ENCODE data around the gene TRIP13.
"Not testable (repeated sequence)": the region's sequence is repeated elsewhere in the genome, so short reads cannot be mapped to it uniquely, and the experiment has no call there.

The TRIP13 gene

DNA sequence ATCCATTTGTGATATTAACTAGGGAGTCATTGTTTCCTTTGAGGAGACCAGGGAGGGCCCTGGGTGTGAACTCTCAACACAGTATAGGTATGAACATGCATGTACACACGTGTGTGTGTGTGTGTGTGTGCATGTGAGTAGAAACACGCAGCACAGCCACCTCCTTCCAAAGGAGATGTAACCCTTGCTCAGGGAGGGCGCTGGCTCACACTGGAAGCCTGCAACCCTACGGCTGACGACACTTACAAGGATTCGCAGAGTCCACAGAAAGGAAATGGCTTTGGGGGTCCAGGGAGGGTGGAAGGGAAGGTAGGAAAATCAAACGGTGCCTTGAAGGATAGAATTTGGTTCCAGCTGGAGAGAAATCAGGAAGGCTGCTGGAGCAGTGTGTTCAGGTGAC lies 21.9 kb downstream of the TRIP13 start:
- no peak overlapping the region for H3K4me3 ChIP-seq (ENCODE audit: low read length)
- no peak overlapping the region for H2AFZ ChIP-seq (ENCODE audit: low read depth, low read length)
- peaks cover 5% of the 10 kb centered on the region for H3K4me1 ChIP-seq (ENCODE audit: insufficient read depth, low read length)
- H3K9me3 ChIP-seq (ENCODE audit: low read length) = no peaks in the 10 kb centered on the region
- no peaks in the 10 kb centered on the region for H3K27me3 ChIP-seq (ENCODE audit: insufficient read depth, low read length)
- peaks cover 38% of the 10 kb centered on the region for H3K36me3 ChIP-seq (ENCODE audit: insufficient read depth, low read length)

DNA sequence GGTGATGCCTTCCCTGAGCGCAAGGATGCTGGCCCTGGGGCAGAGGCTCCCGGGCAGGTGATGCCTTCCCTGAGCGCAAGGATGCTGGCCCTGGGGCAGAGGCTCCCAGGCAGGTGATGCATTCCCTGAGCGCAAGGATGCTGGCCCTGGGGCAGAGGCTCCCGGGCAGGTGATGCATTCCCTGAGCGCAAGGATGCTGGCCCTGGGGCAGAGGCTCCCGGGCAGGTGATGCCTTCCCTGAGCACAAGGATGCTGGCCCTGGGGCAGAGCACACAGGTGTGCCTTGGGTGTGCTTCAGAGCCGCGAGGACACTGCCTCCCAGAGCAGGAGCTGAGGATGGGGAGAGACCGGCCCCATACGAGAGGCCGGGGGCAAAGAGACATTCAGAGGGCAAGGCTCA lies 22.7 kb downstream of the TRIP13 start:
- not testable (repeated sequence) for H3K27me3 ChIP-seq (ENCODE audit: insufficient read depth, low read length); H3K9me3 ChIP-seq (ENCODE audit: low read length); H3K4me3 ChIP-seq (ENCODE audit: low read length); H3K4me1 ChIP-seq (ENCODE audit: insufficient read depth, low read length); H2AFZ ChIP-seq (ENCODE audit: low read depth, low read length)
- peaks cover 34% of the 10 kb centered on the region for H3K36me3 ChIP-seq (ENCODE audit: insufficient read depth, low read length)

DNA sequence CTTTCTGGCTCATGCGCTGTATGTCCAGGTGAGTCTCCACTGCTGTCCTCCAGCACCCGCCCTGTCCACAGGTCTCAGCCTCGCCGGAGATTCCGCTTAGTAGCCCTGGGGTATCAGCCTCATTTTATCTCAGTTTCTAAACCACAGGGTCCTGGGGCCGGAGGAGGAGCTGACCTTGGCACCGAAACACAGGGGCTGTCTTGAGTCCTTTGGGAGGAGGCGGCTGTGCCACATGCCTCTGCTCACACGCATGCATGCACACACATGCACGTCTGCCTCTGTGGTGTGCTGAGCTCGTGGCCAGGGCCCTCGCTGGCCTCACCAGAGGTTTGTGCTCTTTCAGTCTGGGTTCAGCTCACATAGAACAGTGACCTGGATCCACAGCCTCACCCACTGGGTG lies 23.3 kb downstream of the TRIP13 start:
- H2AFZ ChIP-seq (ENCODE audit: low read depth, low read length) = no peak overlapping the region
- H3K4me1 ChIP-seq (ENCODE audit: insufficient read depth, low read length) = peaks cover 5% of the 10 kb centered on the region
- no peak overlapping the region for H3K4me3 ChIP-seq (ENCODE audit: low read length)
- H3K9me3 ChIP-seq (ENCODE audit: low read length) = no peaks in the 10 kb centered on the region
- H3K36me3 ChIP-seq (ENCODE audit: insufficient read depth, low read length) = peaks cover 34% of the 10 kb centered on the region
- H3K27me3 ChIP-seq (ENCODE audit: insufficient read depth, low read length) = no peaks in the 10 kb centered on the region

DNA sequence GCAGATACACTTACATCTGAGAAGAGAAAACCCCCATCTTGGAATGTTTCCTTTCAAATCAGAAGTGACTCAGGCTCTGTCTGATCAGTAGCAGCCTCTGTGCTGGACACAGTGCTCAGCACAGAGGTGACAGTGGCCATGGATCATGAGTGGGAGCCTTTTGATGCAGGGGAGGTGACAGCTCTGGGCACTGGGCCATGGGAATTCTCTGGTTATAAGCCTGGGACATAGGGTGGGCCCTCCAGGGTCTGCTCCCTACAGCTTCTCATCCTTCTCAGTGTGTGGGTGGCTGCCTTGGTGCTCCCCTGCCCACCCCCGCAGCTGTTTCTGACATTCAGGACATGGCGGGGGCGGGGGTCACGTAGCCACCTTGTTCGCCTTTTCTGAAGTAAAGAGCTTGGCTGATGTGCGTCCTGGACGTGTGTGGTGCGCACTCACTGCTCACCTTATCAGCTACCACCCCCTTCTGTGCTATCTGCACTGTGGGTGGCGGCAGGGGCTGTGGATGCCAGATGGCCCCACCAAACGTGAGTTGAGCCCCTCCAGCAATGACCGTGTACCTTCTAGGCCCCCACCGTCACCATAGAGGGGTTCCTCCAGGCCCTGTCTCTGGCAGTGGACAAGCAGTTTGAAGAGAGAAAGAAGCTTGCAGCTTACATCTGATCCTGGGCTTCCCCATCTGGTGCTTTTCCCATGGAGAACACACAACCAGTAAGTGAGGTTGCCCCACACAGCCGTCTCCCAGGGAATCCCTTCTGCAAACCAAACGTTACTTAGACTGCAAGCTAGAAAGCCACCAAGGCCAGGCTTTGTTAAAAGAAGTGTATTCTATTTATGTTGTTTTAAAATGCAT lies 24.0 kb downstream of the TRIP13 start:
- H3K4me1 ChIP-seq (ENCODE audit: insufficient read depth, low read length) = peaks cover 5% of the 10 kb centered on the region
- peaks cover 34% of the 10 kb centered on the region for H3K36me3 ChIP-seq (ENCODE audit: insufficient read depth, low read length)
- no peak overlapping the region for H2AFZ ChIP-seq (ENCODE audit: low read depth, low read length)
- H3K9me3 ChIP-seq (ENCODE audit: low read length) = no peaks in the 10 kb centered on the region
- H3K4me3 ChIP-seq (ENCODE audit: low read length) = no peak overlapping the region
- no peaks in the 10 kb centered on the region for H3K27me3 ChIP-seq (ENCODE audit: insufficient read depth, low read length)

DNA sequence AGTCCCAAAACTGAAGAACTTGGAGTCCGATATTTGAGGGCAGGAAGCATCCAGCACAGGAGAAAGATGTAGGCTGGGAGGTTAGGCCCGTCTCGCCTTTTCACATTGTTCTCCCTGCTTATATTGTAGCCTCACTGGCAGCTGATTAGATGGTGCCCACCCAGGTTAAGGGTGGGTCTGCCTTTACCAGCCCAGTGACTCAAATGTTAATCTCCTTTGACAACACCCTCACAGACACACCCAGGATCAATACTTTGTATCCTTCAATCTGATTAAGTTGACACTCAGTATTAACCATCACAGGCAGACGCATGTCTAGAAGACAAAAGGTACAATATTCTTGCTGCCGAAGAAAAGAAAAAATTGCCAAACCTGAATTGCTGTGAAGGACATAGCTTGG lies 26.0 kb downstream of the TRIP13 start:
- not testable (repeated sequence) for H3K9me3 ChIP-seq (ENCODE audit: low read length); H3K4me3 ChIP-seq (ENCODE audit: low read length); H2AFZ ChIP-seq (ENCODE audit: low read depth, low read length); H3K4me1 ChIP-seq (ENCODE audit: insufficient read depth, low read length); H3K27me3 ChIP-seq (ENCODE audit: insufficient read depth, low read length)
- H3K36me3 ChIP-seq (ENCODE audit: insufficient read depth, low read length) = peaks cover 34% of the 10 kb centered on the region

DNA sequence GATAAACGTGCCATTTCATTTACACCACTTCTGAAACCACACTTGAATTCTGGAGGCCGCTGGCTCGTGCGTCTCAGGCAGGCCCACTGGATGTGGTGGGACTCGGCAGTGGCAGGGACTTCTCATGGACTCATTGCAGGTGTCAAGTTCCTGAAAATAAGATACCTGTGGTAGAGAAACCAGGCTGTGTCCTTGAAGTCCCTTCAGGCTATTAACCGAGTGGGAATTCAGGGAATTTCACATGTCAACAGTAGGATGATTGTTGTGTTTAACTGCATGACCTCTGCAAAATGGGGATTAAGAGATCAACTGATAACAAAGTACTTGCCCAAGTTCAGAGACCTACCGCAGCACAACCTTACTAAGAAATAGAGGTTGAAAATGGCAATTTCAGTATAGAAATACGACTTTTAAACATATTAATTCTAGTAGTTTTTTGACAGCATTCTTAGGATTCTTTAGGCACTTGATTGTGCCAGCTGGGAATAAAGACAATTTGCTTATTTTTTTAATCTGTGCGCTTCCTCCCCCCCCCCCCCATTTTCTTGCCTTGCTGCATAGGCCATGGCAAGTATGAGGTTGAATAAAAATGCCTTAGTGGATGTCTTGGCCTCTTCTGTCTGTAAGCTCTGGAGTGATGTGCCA lies 26.8 kb downstream of the TRIP13 start:
- Histone ChIP-seq H3K4me3 (ENCODE audit: low read length) (no peak overlapping the region), H3K4me1 (ENCODE audit: insufficient read depth, low read length) (peaks cover 2% of the 10 kb centered on the region), H3K36me3 (ENCODE audit: insufficient read depth, low read length) (peaks cover 34% of the 10 kb centered on the region), H3K27me3 (ENCODE audit: insufficient read depth, low read length) (no peaks in the 10 kb centered on the region), H2AFZ (ENCODE audit: low read depth, low read length) (no peak overlapping the region), H3K9me3 (ENCODE audit: low read length) (no peaks in the 10 kb centered on the region)

DNA sequence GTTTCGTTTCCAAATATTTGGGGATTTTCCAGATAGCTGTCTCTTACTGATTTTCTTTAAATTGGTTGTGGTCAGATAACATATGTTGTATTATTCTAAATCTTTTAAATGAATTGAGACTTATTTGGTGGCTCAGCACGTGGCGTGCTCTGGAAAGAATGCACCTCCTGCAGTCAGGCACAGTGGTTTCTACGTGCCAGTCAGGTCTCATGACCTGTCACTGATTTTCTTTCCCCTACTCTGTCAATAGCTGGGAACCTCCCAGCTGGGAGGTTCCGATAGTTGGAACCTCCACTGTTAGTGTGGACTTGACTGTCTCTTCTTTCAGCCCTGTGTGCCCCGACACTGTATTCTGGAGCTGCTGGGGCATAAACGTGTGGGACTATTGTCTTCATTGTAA lies 27.6 kb downstream of the TRIP13 start:
- H3K4me3 ChIP-seq (ENCODE audit: low read length) = no peak overlapping the region
- no peaks in the 10 kb centered on the region for H3K27me3 ChIP-seq (ENCODE audit: insufficient read depth, low read length)
- H3K9me3 ChIP-seq (ENCODE audit: low read length) = no peaks in the 10 kb centered on the region
- H2AFZ ChIP-seq (ENCODE audit: low read depth, low read length) = no peak overlapping the region
- H3K4me1 ChIP-seq (ENCODE audit: insufficient read depth, low read length) = peaks cover 2% of the 10 kb centered on the region
- H3K36me3 ChIP-seq (ENCODE audit: insufficient read depth, low read length) = peaks cover 26% of the 10 kb centered on the region

DNA sequence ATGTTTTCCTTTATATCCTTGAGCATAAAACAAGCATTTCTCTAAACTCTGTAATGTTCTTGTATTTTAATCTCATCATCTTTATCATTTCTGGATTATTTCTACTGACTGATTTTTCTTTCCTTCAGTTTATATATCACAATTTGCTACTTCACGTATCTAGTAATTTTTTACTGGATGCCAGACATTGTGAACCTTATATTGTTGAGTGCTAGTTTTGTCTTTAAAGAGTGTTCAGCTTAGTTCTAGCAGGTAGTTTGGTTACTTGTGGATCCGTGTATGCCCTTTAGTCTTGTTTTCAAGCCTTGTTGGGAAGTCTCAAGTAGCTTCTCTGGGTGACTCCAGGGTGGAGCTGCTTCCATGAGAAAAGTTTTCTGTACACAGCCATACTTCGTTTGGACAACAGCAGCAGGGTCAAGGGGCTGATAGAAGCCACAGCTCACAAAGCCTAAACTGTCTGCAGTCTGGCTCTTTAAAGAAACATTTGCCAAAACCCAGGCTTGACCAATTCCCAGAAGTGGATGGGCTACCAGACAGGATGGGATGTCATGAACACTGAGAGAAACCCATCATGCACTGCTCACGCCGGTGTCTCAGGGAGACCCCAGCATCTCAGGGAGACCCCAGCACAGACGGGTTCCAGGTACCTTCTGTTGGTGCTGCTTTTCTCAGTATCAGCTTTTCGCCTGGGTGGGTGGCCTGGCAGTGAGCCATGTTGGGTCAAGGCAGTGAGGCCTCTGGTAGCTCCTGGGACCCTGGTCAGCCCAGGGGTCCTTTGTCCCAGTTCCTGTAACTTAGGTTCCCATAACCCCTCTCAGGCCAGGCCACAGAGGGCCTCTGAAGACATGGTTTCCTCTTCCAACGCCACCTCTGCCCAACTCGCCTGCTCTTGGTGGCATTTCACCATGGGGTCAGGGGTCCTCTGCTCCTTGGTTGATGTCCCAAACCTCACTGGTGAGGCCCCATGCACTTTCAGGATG lies 29.1 kb downstream of the TRIP13 start:
- Histone ChIP-seq H3K4me3 (ENCODE audit: low read length) (no peak overlapping the region), H3K36me3 (ENCODE audit: insufficient read depth, low read length) (peaks cover 12% of the 10 kb centered on the region), H3K27me3 (ENCODE audit: insufficient read depth, low read length) (no peaks in the 10 kb centered on the region), H3K4me1 (ENCODE audit: insufficient read depth, low read length) (peaks cover 2% of the 10 kb centered on the region), H2AFZ (ENCODE audit: low read depth, low read length) (no peak overlapping the region), H3K9me3 (ENCODE audit: low read length) (no peaks in the 10 kb centered on the region)

DNA sequence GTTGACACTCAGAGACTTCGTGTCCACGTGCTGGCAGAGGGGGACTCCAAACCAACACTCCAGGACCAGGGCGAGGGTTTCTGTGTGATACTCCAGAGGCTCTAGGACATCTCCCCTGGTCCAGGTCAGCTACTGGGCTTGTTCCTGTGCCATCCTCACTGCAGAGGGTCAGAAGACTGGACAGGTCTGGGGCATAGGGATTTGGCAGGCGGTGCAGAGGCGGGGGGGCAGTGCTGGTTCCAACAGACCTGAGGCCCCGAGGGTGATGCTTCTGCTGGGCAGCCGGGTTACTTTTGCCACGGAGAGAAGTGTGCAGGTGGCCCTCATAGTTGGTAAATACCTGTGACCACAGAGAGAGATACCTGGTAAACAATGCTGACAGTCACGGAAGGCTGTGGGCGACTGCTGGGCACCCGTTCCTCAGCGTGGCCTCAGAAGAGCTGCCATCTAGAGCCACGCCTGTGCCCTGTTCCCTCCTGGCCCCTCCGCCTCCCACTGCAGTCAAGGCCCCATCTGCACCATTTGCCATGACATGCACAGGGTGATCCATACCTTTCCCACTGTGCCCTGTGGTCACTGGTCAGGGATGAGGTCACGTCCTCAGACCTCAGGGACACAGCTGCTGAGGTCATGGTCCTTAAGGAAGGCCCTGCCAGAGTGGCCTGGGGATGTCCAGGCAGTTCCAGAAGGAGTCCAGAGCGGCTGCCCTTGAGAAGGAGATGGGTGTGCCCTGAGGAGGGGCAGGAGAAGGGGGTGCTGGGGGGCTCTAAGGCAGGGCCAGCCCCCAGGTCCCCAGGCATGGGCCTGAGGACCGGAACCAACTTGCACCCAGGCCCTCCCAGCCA lies 30.0 kb downstream of the TRIP13 start:
- Histone ChIP-seq H3K4me1 (ENCODE audit: insufficient read depth, low read length) (peaks cover 2% of the 10 kb centered on the region), H3K4me3 (ENCODE audit: low read length) (no peak overlapping the region), H3K9me3 (ENCODE audit: low read length) (no peaks in the 10 kb centered on the region), H3K27me3 (ENCODE audit: insufficient read depth, low read length) (no peaks in the 10 kb centered on the region), H3K36me3 (ENCODE audit: insufficient read depth, low read length) (peaks cover 5% of the 10 kb centered on the region), H2AFZ (ENCODE audit: low read depth, low read length) (no peak overlapping the region)

DNA sequence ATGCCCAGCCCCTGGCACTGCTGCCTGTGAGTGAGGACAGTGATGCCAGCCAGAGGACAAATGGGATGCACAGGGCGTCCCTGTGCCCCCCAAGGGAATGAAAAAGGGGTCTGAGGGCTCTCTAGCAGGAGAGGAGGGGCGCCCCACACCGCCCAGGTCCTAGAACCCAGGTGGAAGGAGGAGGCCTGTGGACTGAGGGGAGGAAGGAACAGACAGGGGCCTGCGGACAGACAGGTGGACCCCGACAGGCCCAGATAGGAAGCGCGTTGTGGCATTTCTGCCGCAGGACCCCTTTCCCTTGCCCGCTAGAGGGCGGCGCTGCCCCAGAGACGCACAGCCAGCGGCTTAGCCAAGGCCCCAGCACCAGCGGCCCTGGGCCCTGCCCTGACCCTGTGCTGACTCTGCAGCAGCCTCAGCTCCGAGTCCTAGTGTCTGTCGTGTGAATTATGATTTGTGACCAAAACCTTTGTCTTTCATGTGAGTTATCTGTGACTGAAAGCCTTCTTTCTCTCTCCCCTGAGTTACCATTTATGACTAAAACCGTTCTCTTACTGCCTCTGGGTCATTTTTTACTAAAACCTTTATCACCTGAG lies 30.7 kb downstream of the TRIP13 start:
- Histone ChIP-seq H2AFZ (ENCODE audit: low read depth, low read length) (no peak overlapping the region), H3K27me3 (ENCODE audit: insufficient read depth, low read length) (no peaks in the 10 kb centered on the region), H3K4me3 (ENCODE audit: low read length) (no peak overlapping the region), H3K9me3 (ENCODE audit: low read length) (no peaks in the 10 kb centered on the region), H3K36me3 (ENCODE audit: insufficient read depth, low read length) (peaks cover under 1% of the 10 kb centered on the region), H3K4me1 (ENCODE audit: insufficient read depth, low read length) (peaks cover 2% of the 10 kb centered on the region)

DNA sequence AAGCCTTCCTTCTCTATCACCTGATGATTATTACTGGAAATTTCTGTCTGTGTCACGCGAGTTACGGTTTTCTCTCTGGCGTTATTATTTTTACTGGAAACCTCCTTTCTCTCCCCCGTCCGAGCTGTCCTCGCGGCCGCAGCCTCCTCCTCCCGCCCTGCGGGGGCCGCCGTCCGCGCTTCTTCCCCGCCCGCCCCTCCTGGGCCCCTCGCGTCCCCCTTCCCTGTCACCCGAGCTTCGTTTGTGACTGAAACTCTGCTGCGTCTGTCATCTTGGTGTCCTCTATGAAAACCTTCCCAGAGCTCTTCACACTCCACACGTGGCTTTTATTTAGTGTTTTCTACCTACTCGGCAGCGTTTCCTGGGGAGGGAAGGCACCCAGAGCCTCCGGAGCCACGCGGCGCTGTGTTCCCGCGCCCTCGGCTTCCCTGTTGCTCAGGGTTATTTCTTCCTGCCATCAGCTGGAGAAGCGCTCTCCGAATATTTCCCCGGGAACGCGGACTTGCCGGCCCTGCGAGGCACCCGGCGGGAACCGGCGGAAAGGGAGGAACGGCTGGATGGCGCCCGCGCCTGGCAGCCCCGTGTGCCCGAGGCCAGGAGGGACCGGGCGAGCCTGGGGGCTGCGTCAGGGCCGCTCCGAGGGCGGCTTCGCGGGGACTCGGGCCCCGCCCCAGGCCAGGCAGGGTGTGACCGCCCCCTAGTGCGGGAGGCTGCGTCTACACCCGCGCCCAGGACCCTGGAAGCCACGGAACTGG lies 33.9 kb downstream of the TRIP13 start:
- Histone ChIP-seq H2AFZ (ENCODE audit: low read depth, low read length) (no peak overlapping the region), H3K27me3 (ENCODE audit: insufficient read depth, low read length) (no peaks in the 10 kb centered on the region), H3K36me3 (ENCODE audit: insufficient read depth, low read length) (no peaks in the 10 kb centered on the region), H3K4me3 (ENCODE audit: low read length) (no peak overlapping the region), H3K4me1 (ENCODE audit: insufficient read depth, low read length) (peaks cover 2% of the 10 kb centered on the region), H3K9me3 (ENCODE audit: low read length) (no peaks in the 10 kb centered on the region)
